Measurements from ENCODE around the gene STX19.

The STX19 gene

DNA sequence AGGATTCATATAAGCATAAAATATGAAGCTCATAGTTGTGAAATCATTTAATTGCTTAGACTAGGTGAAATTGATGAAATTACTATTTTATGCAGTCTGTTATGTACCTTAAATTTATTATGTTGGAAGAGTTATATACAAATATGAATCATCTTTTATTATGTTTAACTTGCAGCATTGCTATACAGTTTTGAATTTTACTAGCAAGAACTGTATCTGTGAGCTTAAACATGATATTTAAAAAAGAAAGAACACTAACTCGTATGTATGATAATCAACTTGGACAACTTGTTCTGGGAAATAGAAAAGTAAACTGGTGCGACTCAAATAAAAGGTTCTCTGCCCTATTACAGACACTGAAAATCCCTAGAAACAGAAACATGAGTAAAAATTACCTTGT is 1.8 kb downstream of the STX19 start:
- no peak for DNase-seq (ENCODE audit: low read depth)

DNA sequence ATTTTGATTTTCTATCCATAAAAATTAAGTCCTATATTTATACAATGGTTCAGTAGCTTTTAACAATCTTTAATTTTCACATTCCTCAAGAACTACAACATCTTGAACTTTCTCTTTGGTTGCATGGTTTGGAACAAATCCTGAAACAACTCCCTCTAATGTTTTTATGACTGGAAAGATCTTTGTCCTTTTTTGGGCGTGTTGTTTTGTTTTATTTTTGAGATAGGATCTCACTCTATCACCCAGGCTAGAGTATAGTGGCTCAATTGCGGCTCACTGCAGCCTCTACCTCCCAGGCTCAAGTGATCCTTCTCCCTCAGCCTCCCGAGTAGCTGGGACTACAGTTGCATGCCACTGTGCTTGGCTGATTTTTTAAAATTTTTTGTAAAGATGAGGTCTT is 4.0 kb downstream of the STX19 start:
- DNase-seq (ENCODE audit: low read depth), result peak; percentile 10

DNA sequence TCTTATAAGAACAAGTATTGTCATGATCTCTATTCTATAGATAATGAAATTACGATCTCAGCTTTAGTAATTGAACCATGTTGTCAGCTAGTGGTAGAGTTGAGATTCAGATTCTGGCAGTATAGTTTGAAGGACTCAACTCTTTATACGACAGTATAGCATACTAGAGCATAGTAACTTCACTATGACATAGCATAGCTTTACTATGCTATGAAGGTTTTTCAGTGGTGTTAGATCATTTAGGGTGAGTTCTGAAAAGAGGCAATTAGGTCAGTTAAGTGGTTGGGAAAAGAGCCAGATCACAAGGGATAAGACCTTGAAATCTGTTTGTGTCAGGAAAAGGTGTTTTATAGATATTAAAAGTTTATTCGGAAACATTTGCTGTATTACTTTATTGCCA is 8.1 kb downstream of the STX19 start:
- no peak for DNase-seq (ENCODE audit: low read depth)

DNA sequence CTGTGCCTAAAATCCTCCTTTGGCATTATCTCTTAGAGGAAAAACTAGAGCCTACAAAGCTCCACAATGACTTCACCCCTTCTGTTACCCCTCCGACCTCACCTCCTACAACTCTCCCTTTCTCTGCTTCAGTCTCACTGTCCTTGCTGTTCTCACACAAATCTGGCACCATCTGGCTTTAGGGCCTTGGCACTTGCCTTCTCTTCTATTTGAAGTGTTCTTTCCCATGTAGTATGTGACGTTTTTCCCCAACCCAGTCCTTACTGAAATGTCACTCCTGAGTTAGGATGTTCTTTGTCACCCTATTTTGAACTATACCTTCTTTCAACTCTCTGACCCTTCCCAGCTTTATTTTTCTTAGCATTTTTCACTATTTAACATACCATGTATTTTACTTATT is 8.7 kb downstream of the STX19 start:
- no peak for DNase-seq (ENCODE audit: low read depth)

DNA sequence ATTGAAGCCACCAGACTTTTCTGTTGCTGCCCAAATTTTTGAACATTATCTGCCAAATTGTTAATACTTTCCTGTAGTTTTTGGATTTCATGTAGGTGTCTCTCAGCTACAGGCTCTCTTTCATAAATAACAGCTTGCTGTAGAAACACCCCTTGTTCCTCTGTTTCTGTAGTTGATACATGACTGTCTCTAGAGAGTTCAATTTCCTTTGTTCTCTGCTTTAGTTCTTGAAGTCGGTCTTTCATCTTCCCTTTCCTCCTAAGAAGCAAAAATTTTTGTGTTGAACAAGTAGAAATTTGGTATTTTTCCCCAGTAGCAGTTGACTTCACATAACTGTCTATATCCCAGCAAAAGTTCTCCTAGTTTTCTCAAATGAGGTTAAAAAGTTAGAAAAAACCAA is 13.4 kb downstream of the STX19 start:
- no peak for DNase-seq (ENCODE audit: low read depth)

DNA sequence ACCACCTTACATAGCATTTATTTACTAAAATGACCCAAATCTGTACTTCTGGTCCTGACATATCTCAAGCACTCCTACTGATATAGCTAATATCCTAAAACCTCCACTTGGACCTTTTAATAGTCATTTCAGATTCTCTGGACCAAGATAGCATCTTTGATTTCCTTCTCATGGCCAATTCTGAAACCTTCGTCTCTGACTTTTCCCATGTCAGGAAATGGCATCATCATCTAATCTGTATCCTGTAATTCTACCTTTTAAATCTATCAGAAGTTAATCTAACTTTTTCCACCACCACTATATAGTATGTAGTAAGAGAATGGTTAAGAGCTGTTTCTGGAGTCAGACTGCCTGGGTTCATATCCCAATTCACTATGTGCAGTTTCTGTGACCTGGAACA is 16.2 kb downstream of the STX19 start:
- no peak for DNase-seq (ENCODE audit: low read depth)

DNA sequence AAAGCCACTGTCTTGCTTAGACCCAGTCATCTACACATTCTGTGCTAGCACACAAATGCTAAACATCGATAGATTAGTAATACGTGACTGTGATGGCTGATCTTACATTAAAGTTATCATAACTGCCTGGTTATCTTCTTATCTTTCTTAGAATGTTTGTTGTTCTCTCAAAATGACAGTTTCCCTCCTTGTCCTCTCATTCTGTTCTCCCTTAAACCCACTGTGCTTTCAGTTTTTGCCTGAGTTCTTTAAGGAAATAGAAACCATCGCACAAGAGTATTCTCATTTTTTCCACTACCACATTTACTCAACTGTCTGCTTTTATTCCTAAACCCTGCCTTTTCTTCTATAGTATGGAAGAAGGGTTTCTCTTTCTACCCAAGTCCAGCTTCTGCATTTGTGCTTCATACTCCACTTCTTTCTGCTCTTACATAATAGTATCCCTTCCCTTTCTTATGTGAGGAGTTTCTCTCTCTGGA is 17.1 kb downstream of the STX19 start:
- DNase-seq (ENCODE audit: low read depth), result no peak

DNA sequence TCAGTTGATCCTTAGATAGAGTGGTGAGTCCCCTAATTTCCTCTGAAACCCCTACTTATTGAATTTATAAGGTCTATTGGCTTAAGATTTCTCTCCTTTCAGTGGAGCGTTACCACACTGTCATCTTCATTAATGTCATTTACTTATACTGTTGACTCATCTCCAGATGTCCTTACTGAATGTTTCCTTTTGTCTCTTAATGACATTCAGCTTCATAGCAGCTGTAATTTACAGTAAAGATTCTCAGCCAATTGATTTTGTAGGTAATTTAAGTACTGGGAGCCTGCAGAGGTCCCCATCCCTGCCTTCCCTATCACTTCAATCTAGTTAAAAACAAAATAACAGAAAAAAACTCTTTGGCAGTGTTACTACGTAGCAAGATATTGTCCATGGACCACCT is 18.8 kb downstream of the STX19 start:
- DNase-seq (ENCODE audit: low read depth), result no peak

DNA sequence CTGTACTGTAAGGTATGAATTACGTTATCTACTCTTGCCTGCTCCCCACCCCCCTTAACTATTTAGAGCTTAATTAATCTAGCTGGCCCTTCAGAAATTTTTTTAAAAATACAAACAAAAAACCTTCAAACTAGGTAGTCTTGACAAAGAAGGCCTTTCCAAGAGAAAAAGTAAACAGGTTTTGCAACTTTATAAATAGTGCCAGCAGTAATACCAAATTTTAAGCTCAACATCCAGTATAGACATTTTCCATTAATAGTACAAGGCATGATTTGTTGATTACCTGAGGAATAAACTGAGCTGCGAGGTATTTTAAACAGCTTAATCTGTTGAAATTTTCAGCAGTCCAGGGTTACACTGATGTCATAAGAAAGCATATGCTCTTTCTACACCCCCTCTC is 20.1 kb downstream of the STX19 start:
- DNase-seq (ENCODE audit: low read depth), result no peak

DNA sequence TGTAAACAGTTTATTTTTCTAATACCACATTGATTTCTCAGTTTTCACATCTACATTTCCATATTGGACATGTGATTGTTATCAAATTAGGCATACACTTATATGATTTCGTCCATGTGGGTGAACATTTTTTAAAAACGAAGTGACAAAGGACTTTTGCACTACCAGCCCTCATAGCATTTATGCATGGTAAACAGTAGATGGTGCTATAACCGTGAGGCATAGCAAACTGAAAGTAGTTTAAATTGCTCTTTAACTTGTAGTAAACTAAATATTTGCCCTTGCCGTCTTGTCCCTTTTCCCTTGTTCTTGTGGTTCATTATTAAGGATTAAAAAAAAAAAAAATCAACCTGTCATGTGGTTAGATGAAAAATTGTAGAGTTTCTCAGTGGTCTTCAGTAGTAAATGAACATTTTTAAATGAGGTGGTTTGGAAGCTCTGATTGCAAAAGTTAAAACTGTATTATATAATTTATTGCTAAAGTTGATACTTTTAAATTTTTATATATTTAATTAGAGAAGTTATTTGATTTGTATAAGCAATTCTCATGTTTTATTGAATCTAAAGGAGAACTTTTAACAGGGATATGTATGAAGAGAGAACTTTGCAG is 24.0 kb downstream of the STX19 start:
- DNase-seq (ENCODE audit: low read depth), result peak; percentile 75

DNA sequence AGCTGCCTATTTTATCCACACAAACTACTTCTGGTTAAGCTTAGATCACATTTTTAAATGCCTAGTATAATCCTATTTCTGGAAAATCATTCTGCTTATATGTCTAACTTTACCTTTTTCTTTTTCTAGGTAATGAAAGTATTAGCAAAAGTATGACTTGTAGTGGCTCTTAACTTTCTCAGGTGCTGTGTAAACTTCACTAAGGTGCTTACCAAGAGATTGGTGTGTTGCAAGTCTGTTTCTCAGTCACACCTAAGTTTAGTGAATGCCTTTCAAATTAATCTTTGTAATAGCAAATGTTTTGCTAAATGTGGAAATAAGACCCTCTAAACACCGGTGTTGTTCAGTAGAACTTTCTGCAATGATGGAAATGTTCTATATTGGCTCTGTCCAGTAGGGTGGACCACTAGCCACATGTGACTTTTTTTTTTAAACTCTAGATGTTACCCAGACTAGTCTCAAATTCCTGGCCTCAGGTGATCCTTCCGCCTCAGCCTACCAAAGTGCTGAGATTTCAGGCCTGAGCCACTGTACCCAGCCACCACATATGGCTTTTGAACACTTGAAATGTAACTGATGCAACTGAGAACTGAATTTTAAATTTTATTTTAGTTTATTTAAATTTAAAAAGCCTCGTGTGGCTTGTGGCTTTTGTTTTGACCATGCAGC is 26.4 kb downstream of the STX19 start:
- no peak for DNase-seq (ENCODE audit: low read depth)

DNA sequence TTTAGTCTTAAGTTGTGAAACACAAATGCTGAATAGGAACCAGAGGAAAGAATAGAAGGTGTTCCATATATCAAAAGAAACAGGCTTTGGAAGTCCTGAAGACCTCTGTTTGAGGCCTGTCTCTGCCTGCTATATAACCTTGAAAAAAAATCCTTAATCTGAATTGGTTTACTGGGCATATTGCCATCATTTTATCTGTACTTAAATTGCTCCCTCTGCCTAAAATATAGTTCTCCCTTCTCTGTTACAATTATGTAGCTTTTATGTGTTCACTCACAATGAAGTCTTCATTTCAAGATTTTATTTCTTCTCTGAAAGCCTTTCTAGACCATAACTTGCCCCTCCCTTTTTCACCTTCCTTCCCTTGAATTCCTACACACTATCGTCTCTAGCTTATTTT is 27.2 kb downstream of the STX19 start:
- no peak for DNase-seq (ENCODE audit: low read depth)

DNA sequence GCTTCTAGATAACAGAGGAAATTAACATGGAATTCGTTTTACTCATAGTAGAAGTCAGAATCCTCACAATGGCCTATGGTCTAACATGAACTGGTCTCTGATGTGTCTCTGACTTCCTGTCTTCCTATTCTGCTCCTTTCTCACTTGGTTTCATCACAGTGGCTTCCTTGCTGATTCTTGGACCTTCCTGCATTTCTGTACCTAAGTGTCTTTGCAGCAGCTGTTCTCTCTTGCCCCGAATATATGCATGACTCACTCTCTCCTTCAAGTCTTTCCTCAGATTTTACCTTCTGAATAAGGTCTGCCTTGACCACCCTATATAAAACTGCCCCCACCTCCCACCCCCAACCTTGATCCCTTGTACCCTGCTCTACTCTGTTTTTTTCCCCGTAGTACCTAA is 34.3 kb downstream of the STX19 start:
- no peak for DNase-seq (ENCODE audit: low read depth)

DNA sequence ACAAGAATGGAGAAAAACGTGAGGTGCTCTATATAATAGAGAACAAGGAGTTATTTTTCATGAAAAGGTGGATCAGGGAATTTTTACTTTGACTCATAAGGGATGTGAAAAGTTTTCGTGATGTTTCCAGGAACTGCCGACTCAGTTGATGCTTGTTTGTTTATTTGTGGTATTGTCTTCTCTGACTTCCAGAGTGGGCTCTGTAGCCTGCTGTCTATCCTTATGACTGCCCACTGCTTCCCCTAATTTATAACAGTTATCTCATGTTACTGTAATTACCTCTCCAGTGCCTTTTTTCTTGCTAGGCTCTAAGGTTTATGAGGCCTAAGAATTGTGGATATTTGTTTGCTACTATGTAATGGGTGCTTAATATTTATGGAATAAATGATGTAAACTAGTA is 36.2 kb downstream of the STX19 start:
- DNase-seq (ENCODE audit: low read depth), result no peak

DNA sequence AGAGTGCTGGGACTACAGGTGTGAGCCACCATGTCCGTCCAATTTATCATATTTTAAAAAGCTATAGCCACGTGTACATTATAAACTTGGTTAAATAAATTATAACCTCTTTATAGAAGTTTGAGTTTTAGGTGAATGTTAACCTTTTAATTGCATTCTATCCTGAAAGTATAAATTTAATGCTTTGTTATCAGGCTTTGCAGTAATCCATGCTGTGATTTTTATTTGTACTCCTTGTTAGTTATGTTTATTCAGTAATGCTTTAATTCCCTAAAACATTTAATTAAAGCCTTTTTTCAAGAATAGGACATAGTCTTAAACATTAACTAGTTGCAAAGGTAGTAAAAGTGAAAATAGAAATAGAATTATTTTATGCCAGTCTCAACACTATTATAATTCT is 36.8 kb downstream of the STX19 start:
- no peak for DNase-seq (ENCODE audit: low read depth)

DNA sequence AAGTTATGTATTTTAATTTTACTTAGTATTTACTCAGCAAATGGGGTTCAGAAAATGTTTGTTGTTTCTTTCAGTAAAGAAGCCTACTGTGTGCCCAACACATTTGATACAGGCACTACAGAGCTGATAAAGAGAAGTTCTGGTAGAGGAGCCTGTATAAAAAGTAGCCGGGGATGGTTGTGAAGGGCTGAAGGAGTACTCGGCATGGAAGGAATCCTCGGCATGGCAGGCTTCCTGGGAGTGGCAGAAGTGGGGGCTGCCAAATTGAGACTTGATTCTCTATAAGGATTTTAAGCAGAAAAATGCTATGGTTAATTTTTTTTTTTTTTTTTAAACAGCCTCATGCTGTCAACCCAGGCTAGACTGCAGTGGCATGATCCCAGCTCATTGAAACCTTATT is 39.2 kb downstream of the STX19 start:
- no peak for DNase-seq (ENCODE audit: low read depth)

DNA sequence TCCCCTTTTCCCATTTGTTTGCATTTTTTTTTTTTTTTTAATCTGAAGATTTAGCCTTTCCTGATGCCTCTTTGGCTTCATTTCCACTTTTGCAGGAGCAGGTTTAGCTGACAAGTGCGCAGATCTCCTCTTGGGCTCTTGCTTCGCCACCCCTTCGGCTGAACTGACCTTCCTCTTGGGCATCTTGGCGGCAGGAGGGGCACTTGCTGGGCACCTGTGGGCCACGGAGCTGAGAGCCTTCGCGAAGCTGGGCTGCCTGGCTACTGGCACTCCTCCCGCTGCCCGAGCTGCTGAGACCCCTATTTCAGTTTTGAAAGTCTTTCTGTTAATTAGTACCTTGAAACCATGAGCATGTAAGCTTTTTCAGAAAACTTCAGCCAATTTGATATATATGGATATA is 39.6 kb downstream of the STX19 start:
- no peak for DNase-seq (ENCODE audit: low read depth)

DNA sequence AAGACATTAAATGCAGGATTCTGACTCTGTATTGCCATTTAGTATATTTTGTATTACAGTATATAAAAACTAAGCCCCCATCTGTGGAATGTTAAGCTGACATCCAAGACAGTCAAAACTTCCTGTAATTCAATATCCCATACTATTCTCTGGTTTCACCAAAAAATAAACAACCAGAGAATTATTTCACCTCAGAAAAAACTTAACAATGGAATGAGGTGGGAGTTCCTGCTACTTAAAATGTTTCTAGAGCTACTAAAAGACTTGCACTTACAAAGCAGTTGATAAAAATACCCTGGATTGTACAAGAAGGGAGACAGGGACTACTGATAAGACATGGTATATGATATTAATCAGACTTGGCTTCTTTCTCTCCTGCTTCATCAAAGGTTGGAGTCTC is 40.1 kb downstream of the STX19 start:
- no peak for DNase-seq (ENCODE audit: low read depth)

DNA sequence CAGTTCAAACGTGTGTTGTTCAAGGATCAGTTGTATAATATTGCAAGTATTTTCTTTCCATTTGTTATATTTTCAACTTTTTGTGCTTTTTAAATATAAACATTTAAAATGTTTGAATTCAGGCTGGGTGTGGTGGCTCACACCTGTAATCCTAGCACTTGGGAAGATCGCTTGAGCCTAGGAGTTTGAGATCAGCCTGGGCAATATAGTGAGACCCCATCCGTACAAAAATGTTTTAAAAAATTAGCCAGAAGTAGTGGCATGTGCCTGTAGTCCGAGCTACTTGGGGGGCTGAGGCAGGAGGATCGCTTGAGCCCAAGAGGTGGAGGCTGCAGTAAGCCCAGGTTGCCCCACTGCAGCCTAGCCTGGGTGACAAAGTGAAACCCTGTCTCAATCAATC is 43.8 kb downstream of the STX19 start:
- no peak for DNase-seq (ENCODE audit: low read depth)

DNA sequence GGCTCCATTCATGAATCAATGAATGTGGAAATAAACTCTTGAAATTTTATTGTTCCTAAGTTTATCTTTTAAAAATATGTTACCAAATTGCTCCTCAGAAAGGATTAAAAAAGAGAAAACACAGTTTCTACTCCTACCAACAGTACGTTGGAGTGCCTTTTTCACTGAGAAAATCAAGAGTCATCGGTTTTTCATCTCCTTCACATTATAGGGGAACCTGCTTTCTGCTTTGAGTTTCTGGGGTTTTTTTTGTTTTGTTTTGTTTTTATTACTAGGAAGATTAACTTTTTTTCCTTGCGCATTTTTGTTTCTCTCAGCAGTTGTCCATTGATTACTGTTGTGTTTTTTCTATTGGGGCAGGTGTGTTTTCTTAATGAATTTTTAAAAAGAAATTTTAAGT is 45.0 kb downstream of the STX19 start:
- DNase-seq (ENCODE audit: low read depth), result no peak

DNA sequence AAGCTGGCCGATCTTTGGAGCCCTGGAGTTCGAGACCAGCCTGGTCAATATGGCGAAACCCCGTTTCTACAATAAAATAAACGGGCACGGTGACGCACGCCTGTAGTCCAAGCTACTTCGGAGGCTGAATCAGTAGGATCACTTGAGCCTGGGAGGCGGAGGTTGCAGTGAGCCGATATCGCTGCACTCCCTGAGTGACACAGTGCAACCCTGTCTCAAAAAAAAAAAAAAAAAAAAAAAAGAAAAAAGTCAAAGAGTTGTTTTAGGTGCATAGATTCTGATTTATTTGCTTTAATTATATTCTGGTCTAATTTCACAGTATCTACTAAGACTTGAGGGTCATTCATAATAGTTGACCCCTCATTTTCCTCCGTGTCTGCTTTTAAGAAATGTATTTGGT is 46.7 kb downstream of the STX19 start:
- no peak for DNase-seq (ENCODE audit: low read depth)

DNA sequence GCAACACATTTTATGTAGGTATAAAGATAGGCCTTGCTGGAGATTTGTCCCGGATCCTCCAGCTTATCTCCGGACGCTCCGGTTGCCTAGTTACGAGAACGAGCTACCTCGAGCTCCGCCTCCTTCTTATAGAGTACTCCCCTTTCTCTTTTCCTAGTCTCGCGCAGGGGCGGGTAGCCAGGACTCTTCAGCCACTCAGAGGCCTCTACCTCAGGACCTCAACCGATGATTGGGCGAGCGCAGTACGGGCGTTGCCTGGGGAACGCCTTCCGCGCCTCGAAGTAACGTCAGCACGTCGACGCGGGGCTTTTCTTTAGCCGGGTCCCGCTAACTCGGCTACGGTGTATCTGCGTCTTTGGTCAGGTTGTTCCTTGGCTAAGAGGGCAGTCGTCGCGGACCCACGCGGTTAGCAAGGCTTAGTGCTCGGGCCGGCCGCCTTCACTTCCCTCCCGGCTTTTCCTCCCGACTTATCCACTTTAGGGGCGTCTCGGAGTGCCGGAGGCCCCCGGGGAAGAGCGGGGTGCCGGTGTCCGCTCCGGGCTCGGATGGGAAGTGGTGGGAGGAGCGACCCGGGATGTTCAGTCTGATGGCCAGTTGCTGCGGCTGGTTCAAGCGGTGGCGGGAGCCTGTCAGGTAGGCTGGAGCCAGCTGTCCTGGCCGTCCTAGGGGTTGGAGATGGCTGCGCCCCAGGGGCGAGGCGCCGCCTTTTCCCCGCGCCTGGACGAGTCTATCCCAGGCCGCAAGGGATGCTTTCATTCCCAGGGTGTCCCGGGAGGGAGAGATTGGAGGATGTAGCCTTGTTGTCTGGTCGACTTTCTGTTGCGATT is 48.3 kb downstream of the STX19 start, which contains the start of gene ARL13B:
Gene ARL13B, plus strand, starts transcription at position 306 of the 827 bp plus-strand sequence. Its CDS starts 269 bp downstream, at position 575.
- peak; percentile 98 for DNase-seq (ENCODE audit: low read depth)

All from fibroblast of gingiva (primary cell).